ENCODE results near the gene GPRC5A. TPM values are rescaled to one million over a fixed set of nuclear protein-coding genes. Genes with fewer than 3 reads are reported as not detected.
A peak's percentile ranks its signal among the peaks of the same experiment; 100 is the strongest.

The GPRC5A gene
- total and polyA plus RNA-seq, 2 donors (not counting 3 experiments of a cell fraction or from before 2014, with no cell fraction given), result 22.7 to 86.4 TPM

GRCh38 chr12:12898911-12899511 lies 7.6 kb downstream of the GPRC5A start:
- H3K4me3 ChIP-seq (replicated peaks in 1 of 3; ENCODE audit: insufficient read depth in 1 of 3, low read depth in 1 of 3, low read length in 3 of 3), result no peak overlapping the region
- H3K9ac ChIP-seq (replicated peaks; ENCODE audit: extremely low read depth, insufficient read depth, low read length), result peak overlapping the region; percentile 44
- no TSS peak for BruUV-seq (replicated peaks)
- H3K9me3 ChIP-seq (replicated peaks; ENCODE audit: control insufficient read depth, insufficient read depth, low read length), result no peaks in the 10 kb centered on the region
- POLR2A ChIA-PET, result interaction anchor here (1.2 to 1.4 kb wide), 2 partner anchors 27 to 62 kb away, joined by 3 to 4 read pairs; no protein-coding TSS in a partner anchor
- H3K27ac ChIP-seq (ENCODE audit: insufficient read depth, low read depth, low read length), result peak overlapping the region; percentile 91
- DNase-seq (ENCODE audit: low read depth, low spot score) (no peak), FAIRE-seq (no peak)
- no peak for TF ChIP-seq CTCF (IDR thresholded peaks at IDR 0.05; ENCODE audit: extremely low read depth in 1 of 2, insufficient read depth in 1 of 2, low read depth in 1 of 2, low read length in 2 of 2)
- TF ChIP-seq, protein P1, sequence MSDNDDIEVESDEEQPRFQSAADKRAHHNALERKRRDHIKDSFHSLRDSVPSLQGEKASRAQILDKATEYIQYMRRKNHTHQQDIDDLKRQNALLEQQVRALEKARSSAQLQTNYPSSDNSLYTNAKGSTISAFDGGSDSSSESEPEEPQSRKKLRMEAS (IDR thresholded peaks at IDR 0.05; ENCODE audit: insufficient read depth, insufficient read length), result no peak
- no peak for TF ChIP-seq GATA2 (IDR thresholded peaks at IDR 0.05; ENCODE audit: insufficient read depth, insufficient read length, low read depth, low read length)
- no peak for TF ChIP-seq EZH2 (IDR thresholded peaks at IDR 0.05; ENCODE audit: borderline replicate concordance, low read depth, low read length, severe bottlenecking)
- no peak for TF ChIP-seq JUN (IDR thresholded peaks at IDR 0.05; ENCODE audit: borderline replicate concordance, insufficient read depth, insufficient read length, low read depth)
- no peak for TF ChIP-seq MYC (IDR thresholded peaks at IDR 0.05; ENCODE audit: low read depth, low read length)
- TF ChIP-seq POLR2AphosphoS5 (IDR thresholded peaks at IDR 0.05; ENCODE audit: insufficient read depth, low read depth, low read length), result no peak
- TF ChIP-seq POLR2A (IDR thresholded peaks at IDR 0.05; ENCODE audit: low read depth, low read length), result no peak
- TF ChIP-seq FOS (IDR thresholded peaks at IDR 0.05; ENCODE audit: borderline replicate concordance, insufficient read depth, low read length), result no peak
- no peaks in the 10 kb centered on the region for H3K9me1 ChIP-seq (replicated peaks; ENCODE audit: control insufficient read depth, extremely low read depth, insufficient read depth, low read length)
- no peaks in the 10 kb centered on the region for H4K20me1 ChIP-seq (replicated peaks; ENCODE audit: control insufficient read depth, extremely low read depth, insufficient read depth, low read length)
- peaks cover 46% of the 10 kb centered on the region for H3K4me1 ChIP-seq (ENCODE audit: control insufficient read depth, extremely low read depth, insufficient read depth, low read length)
- H3K4me2 ChIP-seq (ENCODE audit: insufficient read depth, low read length), result peak overlapping the region; percentile 39
- H3K27me3 ChIP-seq (ENCODE audit: control insufficient read depth in 2 of 2, insufficient read depth in 2 of 2, low read length in 2 of 2), result no peaks in the 10 kb centered on the region
- CTCF ChIA-PET, result interaction anchor here (0.6 to 6.6 kb wide), 6 partner anchors 11 to 313 kb away, joined by 3 to 51 read pairs (median 4); no protein-coding TSS in a partner anchor
- H3K79me2 ChIP-seq (ENCODE audit: control insufficient read depth, insufficient read depth, low read length), result peaks cover 20% of the 10 kb centered on the region
- no peaks in the 10 kb centered on the region for H3K36me3 ChIP-seq (ENCODE audit: control insufficient read depth in 2 of 2, extremely low read depth in 1 of 2, insufficient read depth in 2 of 2, low read length in 2 of 2)
- intact Hi-C loops (cut with micrococcal nuclease), result loop anchor here (1.0 to 5.0 kb wide), 3 partner anchors 8 to 172 kb away; partner anchors contain the start of gene GPRC5A
- no peak overlapping the region for H2AFZ ChIP-seq (ENCODE audit: low read depth, low read length)
- dilution Hi-C loops (cut with MboI; ENCODE audit: extremely low pct_ligation_motif_present, low sequenced_read_pairs), result no loop called here
